GM23338 (cell line): ENCODE measurements around the gene RAB3GAP2. TPM values are rescaled to one million over a fixed set of nuclear protein-coding genes. Genes with fewer than 3 reads are reported as not detected.
"Not testable (repeated sequence)": the region's sequence is repeated elsewhere in the genome, so short reads cannot be mapped to it uniquely, and the experiment has no call there.

ENCODE experiments used
- ATAC-seq: fragments of 200-7000 bp; cut with Tn5 transposase; 3 replicates; pipeline ENCODE4 v1.9.1; 2020
- DNase-seq: peaks from one replicate; pipeline ENCODE4 v3.0.0-alpha.2; 2015; ENCODE audit warnings: low spot score
- H2AFZ ChIP-seq: fragments of 200-600 bp; sonication (generic); 2 replicates; pipeline ENCODE4 v1.8.0; 2016; ENCODE audit warnings: antibody characterized with exemption, mild to moderate bottlenecking, moderate library complexity
- H3F3A ChIP-seq: fragments of 200-600 bp; sonication (generic); replicated peaks from 2 replicates; pipeline ENCODE4 v1.8.0; 2017; ENCODE audit warnings: antibody characterized with exemption, mixed run types, low read depth
- H3K27ac ChIP-seq: fragments of 200-600 bp; sonication (generic); 2 replicates; pipeline ENCODE4 v1.6.1; 2016; ENCODE audit warnings: low read depth
- H3K27me3 ChIP-seq: fragments of 200-600 bp; sonication (generic); 2 replicates; pipeline ENCODE4 v1.8.0; 2016; ENCODE audit warnings: mild to moderate bottlenecking, mixed run types, moderate library complexity; ENCODE audit not compliant: insufficient read depth
- H3K36me3 ChIP-seq: fragments of 200-600 bp; sonication (generic); 2 replicates; pipeline ENCODE4 v1.8.0; 2016; ENCODE audit warnings: mild to moderate bottlenecking; ENCODE audit not compliant: insufficient read depth
- H3K4me1 ChIP-seq: fragments of 200-600 bp; sonication (generic); 2 replicates; pipeline ENCODE4 v1.8.0; 2016; ENCODE audit warnings: mild to moderate bottlenecking, moderate library complexity; ENCODE audit not compliant: insufficient read depth
- H3K4me2 ChIP-seq: fragments of 200-600 bp; sonication (generic); 2 replicates; pipeline ENCODE4 v1.7.1; 2017; ENCODE audit warnings: mixed run types
- H3K4me3 ChIP-seq: fragments of 200-600 bp; sonication (generic); 2 replicates; pipeline ENCODE4 v1.6.1; 2016; ENCODE audit warnings: mixed run types
- H3K79me2 ChIP-seq: fragments of 200-600 bp; sonication (generic); replicated peaks from 2 replicates; pipeline ENCODE4 v1.8.0; 2017; ENCODE audit warnings: mild to moderate bottlenecking; ENCODE audit not compliant: insufficient read depth
- H3K9me2 ChIP-seq: fragments of 200-600 bp; sonication (generic); 2 replicates; pipeline ENCODE4 v1.8.0; 2017; ENCODE audit not compliant: insufficient read depth
- H4K20me1 ChIP-seq: fragments of 200-600 bp; sonication (generic); replicated peaks from 2 replicates; pipeline ENCODE4 v1.8.0; 2017; ENCODE audit warnings: mild to moderate bottlenecking; ENCODE audit not compliant: insufficient read depth
- H3K27ac Mint-ChIP-seq: 2 replicates; pipeline ENCODE4 v1.8.0; 2020; ENCODE audit warnings: inconsistent platforms, mild to moderate bottlenecking, moderate library complexity, mixed read lengths
- H3K27me3 Mint-ChIP-seq: 3 replicates; pipeline ENCODE4 v1.8.0; 2022; ENCODE audit warnings: low read depth, mild to moderate bottlenecking, moderate library complexity, mixed read lengths, inconsistent platforms; ENCODE audit not compliant: insufficient read depth, poor library complexity
- H3K36me3 Mint-ChIP-seq: 3 replicates; pipeline ENCODE4 v1.8.0; 2021; ENCODE audit warnings: low read depth, mild to moderate bottlenecking, inconsistent platforms, moderate library complexity, mixed read lengths
- H3K4me1 Mint-ChIP-seq: 3 replicates; pipeline ENCODE4 v1.8.0; 2020; ENCODE audit warnings: mild to moderate bottlenecking, inconsistent platforms, mixed read lengths
- H3K4me3 Mint-ChIP-seq: 3 replicates; pipeline ENCODE4 v1.8.0; 2021; ENCODE audit warnings: moderate library complexity, mild to moderate bottlenecking, inconsistent platforms, mixed read lengths
- H3K9me3 Mint-ChIP-seq: 3 replicates; pipeline ENCODE4 v1.8.0; 2020; ENCODE audit warnings: moderate library complexity, mild to moderate bottlenecking, inconsistent platforms, mixed read lengths
- EZH2 ChIP-seq: fragments of 200-600 bp; sonication (generic); IDR thresholded peaks from one replicate; pipeline ENCODE4 v1.8.0; 2017; ENCODE audit warnings: antibody characterized with exemption, mild to moderate bottlenecking, low read depth; ENCODE audit not compliant: unreplicated experiment
- polyA plus RNA-seq: library from polyadenylated mRNA; unstranded; fragments of >200 nt; fragmentation: Nextera tagmentation; extraction: Ambion mirVana; gene quantifications from 2 replicates; pipeline ENCODE4 v1.2.1, GENCODE V29; 2016
- total RNA-seq: library from RNA; depleted of rRNA; stranded (reverse); fragments of >200 nt; shearing (Covaris generic); gene quantifications from 2 replicates; pipeline ENCODE4 v1.2.3, GENCODE V29; 2014
- TF ChIP-seq, protein P1 (sequence below): fragments of 250-450 bp; sonication (Bioruptor Pico); IDR thresholded peaks from 2 replicates; pipeline ENCODE4 v1.5.0; 2020; ENCODE audit warnings: mild to moderate bottlenecking, moderate library complexity

Gene RAB3GAP2
- total and polyA plus RNA-seq, 2 experiments from 2014 or later: 19.4 to 44.6 TPM

DNA sequence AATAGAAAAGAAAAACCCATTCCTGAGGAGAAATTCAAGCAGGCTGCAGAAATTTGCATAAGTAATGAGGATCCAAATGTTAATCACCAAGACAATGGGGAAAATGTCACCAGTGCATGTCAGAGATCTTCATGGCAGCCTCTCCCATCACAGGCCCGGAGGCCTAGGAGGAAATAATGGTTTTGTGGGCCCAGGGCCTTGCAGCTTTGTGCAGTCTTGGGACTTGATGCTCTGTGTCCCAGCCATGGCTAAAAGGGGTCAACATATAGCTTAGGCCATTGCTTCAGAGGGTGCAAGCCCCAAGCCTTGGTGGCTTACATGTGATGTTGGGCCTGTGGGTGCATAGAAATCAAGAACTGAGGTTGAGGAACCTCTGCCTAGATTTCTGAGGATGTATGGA, 22.7 kb downstream of the RAB3GAP2 start (continued):
- TF ChIP-seq, protein P1, sequence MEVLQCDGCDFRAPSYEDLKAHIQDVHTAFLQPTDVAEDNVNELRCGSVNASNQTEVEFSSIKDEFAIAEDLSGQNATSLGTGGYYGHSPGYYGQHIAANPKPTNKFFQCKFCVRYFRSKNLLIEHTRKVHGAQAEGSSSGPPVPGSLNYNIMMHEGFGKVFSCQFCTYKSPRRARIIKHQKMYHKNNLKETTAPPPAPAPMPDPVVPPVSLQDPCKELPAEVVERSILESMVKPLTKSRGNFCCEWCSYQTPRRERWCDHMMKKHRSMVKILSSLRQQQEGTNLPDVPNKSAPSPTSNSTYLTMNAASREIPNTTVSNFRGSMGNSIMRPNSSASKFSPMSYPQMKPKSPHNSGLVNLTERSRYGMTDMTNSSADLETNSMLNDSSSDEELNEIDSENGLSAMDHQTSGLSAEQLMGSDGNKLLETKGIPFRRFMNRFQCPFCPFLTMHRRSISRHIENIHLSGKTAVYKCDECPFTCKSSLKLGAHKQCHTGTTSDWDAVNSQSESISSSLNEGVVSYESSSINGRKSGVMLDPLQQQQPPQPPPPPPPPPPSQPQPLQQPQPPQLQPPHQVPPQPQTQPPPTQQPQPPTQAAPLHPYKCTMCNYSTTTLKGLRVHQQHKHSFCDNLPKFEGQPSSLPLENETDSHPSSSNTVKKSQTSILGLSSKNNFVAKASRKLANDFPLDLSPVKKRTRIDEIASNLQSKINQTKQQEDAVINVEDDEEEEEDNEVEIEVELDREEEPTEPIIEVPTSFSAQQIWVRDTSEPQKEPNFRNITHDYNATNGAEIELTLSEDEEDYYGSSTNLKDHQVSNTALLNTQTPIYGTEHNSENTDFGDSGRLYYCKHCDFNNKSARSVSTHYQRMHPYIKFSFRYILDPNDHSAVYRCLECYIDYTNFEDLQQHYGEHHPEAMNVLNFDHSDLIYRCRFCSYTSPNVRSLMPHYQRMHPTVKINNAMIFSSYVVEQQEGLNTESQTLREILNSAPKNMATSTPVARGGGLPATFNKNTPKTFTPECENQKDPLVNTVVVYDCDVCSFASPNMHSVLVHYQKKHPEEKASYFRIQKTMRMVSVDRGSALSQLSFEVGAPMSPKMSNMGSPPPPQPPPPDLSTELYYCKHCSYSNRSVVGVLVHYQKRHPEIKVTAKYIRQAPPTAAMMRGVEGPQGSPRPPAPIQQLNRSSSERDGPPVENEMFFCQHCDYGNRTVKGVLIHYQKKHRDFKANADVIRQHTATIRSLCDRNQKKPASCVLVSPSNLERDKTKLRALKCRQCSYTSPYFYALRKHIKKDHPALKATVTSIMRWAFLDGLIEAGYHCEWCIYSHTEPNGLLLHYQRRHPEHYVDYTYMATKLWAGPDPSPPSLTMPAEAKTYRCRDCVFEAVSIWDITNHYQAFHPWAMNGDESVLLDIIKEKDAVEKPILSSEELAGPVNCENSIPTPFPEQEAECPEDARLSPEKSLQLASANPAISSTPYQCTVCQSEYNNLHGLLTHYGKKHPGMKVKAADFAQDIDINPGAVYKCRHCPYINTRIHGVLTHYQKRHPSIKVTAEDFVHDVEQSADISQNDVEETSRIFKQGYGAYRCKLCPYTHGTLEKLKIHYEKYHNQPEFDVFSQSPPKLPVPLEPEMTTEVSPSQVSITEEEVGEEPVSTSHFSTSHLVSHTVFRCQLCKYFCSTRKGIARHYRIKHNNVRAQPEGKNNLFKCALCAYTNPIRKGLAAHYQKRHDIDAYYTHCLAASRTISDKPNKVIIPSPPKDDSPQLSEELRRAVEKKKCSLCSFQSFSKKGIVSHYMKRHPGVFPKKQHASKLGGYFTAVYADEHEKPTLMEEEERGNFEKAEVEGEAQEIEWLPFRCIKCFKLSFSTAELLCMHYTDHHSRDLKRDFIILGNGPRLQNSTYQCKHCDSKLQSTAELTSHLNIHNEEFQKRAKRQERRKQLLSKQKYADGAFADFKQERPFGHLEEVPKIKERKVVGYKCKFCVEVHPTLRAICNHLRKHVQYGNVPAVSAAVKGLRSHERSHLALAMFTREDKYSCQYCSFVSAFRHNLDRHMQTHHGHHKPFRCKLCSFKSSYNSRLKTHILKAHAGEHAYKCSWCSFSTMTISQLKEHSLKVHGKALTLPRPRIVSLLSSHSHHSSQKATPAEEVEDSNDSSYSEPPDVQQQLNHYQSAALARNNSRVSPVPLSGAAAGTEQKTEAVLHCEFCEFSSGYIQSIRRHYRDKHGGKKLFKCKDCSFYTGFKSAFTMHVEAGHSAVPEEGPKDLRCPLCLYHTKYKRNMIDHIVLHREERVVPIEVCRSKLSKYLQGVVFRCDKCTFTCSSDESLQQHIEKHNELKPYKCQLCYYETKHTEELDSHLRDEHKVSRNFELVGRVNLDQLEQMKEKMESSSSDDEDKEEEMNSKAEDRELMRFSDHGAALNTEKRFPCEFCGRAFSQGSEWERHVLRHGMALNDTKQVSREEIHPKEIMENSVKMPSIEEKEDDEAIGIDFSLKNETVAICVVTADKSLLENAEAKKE (CRISPR knock-in tag): no peak
- no peak for TF ChIP-seq EZH2

DNA sequence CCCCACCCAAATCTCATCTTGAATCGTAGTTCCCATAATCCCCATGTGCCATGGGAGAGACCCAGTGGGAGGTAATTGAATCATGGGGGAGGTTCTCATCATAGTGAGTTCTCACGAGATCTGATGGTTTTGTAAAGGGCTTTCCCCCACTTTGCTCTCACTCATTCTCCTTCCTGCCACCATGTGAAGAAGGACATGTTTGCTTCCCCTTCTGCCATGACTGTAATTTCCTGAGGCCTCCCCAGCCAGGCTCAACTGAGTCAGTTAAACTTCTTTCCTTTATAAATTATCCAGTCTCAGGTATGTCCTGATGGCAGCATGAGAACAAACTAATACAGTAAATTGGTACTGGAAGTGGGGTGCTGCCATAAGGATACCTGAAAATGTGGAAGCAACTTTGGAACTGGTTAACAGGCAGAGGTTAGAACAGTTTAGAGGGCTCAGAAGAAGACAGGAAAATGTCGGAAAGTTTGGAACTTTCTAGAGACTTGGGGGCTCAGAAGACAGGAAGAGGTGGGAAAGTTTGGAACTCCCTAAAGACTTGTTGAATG, 23.5 kb downstream of the RAB3GAP2 start:
- not testable (repeated sequence) for H3K27me3 ChIP-seq, H2AFZ ChIP-seq, H4K20me1 ChIP-seq, H3K4me2 ChIP-seq, H3K4me3 Mint-ChIP-seq, H3K27ac ChIP-seq, H3K27ac Mint-ChIP-seq, H3K9me2 ChIP-seq, H3K4me3 ChIP-seq, DNase-seq, ATAC-seq, H3F3A ChIP-seq
- H3K4me1 Mint-ChIP-seq: peaks cover 23% of the 10 kb centered on the region
- H3K4me1 ChIP-seq: peaks cover 15% of the 10 kb centered on the region
- H3K79me2 ChIP-seq: peaks cover 88% of the 10 kb centered on the region
- H3K27me3 Mint-ChIP-seq: peaks cover 12% of the 10 kb centered on the region
- H3K9me3 Mint-ChIP-seq: peaks cover 75% of the 10 kb centered on the region
- H3K36me3 ChIP-seq: peaks cover 32% of the 10 kb centered on the region
- H3K36me3 Mint-ChIP-seq: peaks cover 92% of the 10 kb centered on the region

DNA sequence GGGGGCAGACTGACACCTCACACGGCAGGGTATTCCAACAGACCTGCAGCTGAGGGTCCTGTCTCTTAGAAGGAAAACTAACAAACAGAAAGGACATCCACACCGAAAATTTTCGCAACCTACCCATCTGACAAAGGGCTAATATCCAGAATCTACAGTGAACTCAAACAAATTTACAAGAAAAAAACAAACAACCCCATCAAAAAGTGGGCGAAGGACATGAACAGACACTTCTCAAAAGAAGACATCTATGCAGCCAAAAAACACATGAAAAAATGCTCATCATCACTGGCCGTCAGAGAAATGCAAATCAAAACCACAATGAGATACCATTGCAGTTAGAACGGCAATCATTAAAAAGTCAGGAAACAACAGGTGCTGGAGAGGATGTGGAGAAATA, 26.4 kb downstream of the RAB3GAP2 start:
- H2AFZ ChIP-seq, H4K20me1 ChIP-seq, H3K27ac Mint-ChIP-seq, H3F3A ChIP-seq, H3K9me2 ChIP-seq, DNase-seq, H3K27me3 Mint-ChIP-seq, H3K27me3 ChIP-seq, ATAC-seq, H3K4me3 ChIP-seq, H3K4me3 Mint-ChIP-seq: not testable (repeated sequence)
- Histone ChIP-seq H3K4me2 (peak overlapping the region; percentile 64; the same call in 1 of the 2 replicates), H3K27ac (peak overlapping the region; percentile 74; the same call in 1 of the 2 replicates), H3K79me2 (peaks cover 90% of the 10 kb centered on the region), H3K36me3 (peaks cover 27% of the 10 kb centered on the region), H3K4me1 (peaks cover 19% of the 10 kb centered on the region)
- Mint-ChIP-seq H3K36me3 (peaks cover 68% of the 10 kb centered on the region), H3K4me1 (peaks cover 25% of the 10 kb centered on the region), H3K9me3 (peaks cover 57% of the 10 kb centered on the region)
